Smooth muscle cell (in vitro differentiated cells): ENCODE measurements around the gene ALPP. TPM values are rescaled to one million over a fixed set of nuclear protein-coding genes. Genes with fewer than 3 reads are reported as not detected.

Experiments used
- DNase-seq: peaks from one replicate; lab custom pipeline; 2025; ENCODE audit not compliant: unreplicated experiment; lab: John Stamatoyannopoulos, UW
- H2AFZ ChIP-seq: fragments of 200-600 bp; sonication (generic); 2 replicates; pipeline ENCODE4 v1.6.0; 2016; ENCODE audit warnings: antibody characterized with exemption, low read depth, mild to moderate bottlenecking
- H3F3A ChIP-seq: fragments of 200-600 bp; sonication (generic); 2 replicates; pipeline ENCODE4 v1.6.0; 2017; ENCODE audit warnings: antibody characterized with exemption, low read depth
- H3K27ac ChIP-seq: fragments of 200-600 bp; sonication (generic); 2 replicates; pipeline ENCODE4 v1.5.1; 2016; ENCODE audit warnings: low read depth, mild to moderate bottlenecking
- H3K27me3 ChIP-seq: fragments of 200-600 bp; sonication (generic); 2 replicates; pipeline ENCODE4 v1.6.1; 2016; ENCODE audit warnings: low read depth, mild to moderate bottlenecking
- H3K36me3 ChIP-seq: fragments of 200-600 bp; sonication (generic); 2 replicates; pipeline ENCODE4 v1.5.1; 2016; ENCODE audit warnings: low read depth
- H3K4me1 ChIP-seq: fragments of 200-600 bp; sonication (generic); 2 replicates; pipeline ENCODE4 v1.5.1; 2016; ENCODE audit warnings: low read depth
- H3K4me2 ChIP-seq: fragments of 200-600 bp; sonication (generic); 2 replicates; pipeline ENCODE4 v1.6.0; 2016; ENCODE audit warnings: mild to moderate bottlenecking
- H3K4me3 ChIP-seq: fragments of 200-600 bp; sonication (generic); 2 replicates; pipeline ENCODE4 v1.5.1; 2016; ENCODE audit warnings: mild to moderate bottlenecking
- H3K79me2 ChIP-seq: fragments of 200-600 bp; sonication (generic); 2 replicates; pipeline ENCODE4 v1.6.0; 2016; ENCODE audit warnings: low read depth, mild to moderate bottlenecking
- H3K9ac ChIP-seq: fragments of 200-600 bp; sonication (generic); 2 replicates; pipeline ENCODE4 v1.6.0; 2016; ENCODE audit warnings: low read depth
- H3K9me3 ChIP-seq: fragments of 200-600 bp; sonication (generic); replicated peaks from 2 replicates; pipeline ENCODE4 v1.5.1; 2016; ENCODE audit warnings: low read depth
- H4K20me1 ChIP-seq: fragments of 200-600 bp; sonication (generic); 2 replicates; pipeline ENCODE4 v1.6.0; 2016; ENCODE audit warnings: low read depth
- CTCF ChIP-seq: fragments of 200-600 bp; sonication (generic); IDR thresholded peaks from 2 replicates; pipeline ENCODE4 v1.5.1; 2017; ENCODE audit warnings: borderline replicate concordance, mild to moderate bottlenecking, antibody characterized with exemption; ENCODE audit not compliant: insufficient read depth, poor library complexity, severe bottlenecking
- WGBS: methylation state at CpG from one replicate; pipeline ENCODE4 v1.1.7; 2016; ENCODE audit warnings: low lambda C conversion rate; 5-methylcytosine and 5-hydroxymethylcytosine counted together
- polyA plus RNA-seq: library from polyadenylated mRNA; unstranded; fragments of >200 nt; fragmentation: Nextera tagmentation; extraction: Ambion mirVana; gene quantifications from 2 replicates; pipeline ENCODE4 v1.2.1, GENCODE V29; 2016
- total RNA-seq: library from RNA; depleted of rRNA; stranded (reverse); fragments of >200 nt; gene quantifications from 2 replicates; pipeline ENCODE4 v1.2.3, GENCODE V29; 2014

Gene ALPP
- total and polyA plus RNA-seq, 2 experiments from 2014 or later, result 0.22 TPM; not detected in 1

- H3K27ac ChIP-seq, result no peak overlapping the region
- H2AFZ ChIP-seq, result no peak overlapping the region
- H3K4me3 ChIP-seq, result no peak overlapping the region
- H3K4me2 ChIP-seq, result no peak overlapping the region
- H3K79me2 ChIP-seq, result no peaks in the 10 kb centered on the region
- no peaks in the 10 kb centered on the region for H3K9me3 ChIP-seq
- DNase-seq, result no peak
- WGBS, result 67% methylated on average over 17 of the region's 17 CpGs
- no peaks in the 10 kb centered on the region for H3K36me3 ChIP-seq
- peaks cover 3% of the 10 kb centered on the region for H3F3A ChIP-seq
- TF ChIP-seq CTCF, result no peak
- no peaks in the 10 kb centered on the region for H3K27me3 ChIP-seq
- H3K4me1 ChIP-seq, result no peaks in the 10 kb centered on the region
- no peak overlapping the region for H3K9ac ChIP-seq
- H4K20me1 ChIP-seq, result no peaks in the 10 kb centered on the region
Measured at GRCh38 chr2:232341061-232341738, 37.4 kb upstream of the ALPP start.

- TF ChIP-seq CTCF, result no peak
- 100% methylated on average over 4 of the region's 4 CpGs for WGBS
- H3K4me3 ChIP-seq, result no peak overlapping the region
- no peak overlapping the region for H3K4me2 ChIP-seq
- no peaks in the 10 kb centered on the region for H3K36me3 ChIP-seq
- H3K27ac ChIP-seq, result no peak overlapping the region
- no peak for DNase-seq
- no peaks in the 10 kb centered on the region for H3K4me1 ChIP-seq
- no peaks in the 10 kb centered on the region for H3K79me2 ChIP-seq
- no peak overlapping the region for H2AFZ ChIP-seq
- peaks cover 3% of the 10 kb centered on the region for H3F3A ChIP-seq
- H3K9ac ChIP-seq, result no peak overlapping the region
- no peaks in the 10 kb centered on the region for H4K20me1 ChIP-seq
- no peaks in the 10 kb centered on the region for H3K27me3 ChIP-seq
- no peaks in the 10 kb centered on the region for H3K9me3 ChIP-seq
Measured at GRCh38 chr2:232341739-232342126, 36.8 kb upstream of the ALPP start.

- DNase-seq, result no peak
- Histone ChIP-seq H3K4me1 (no peaks in the 10 kb centered on the region), H3K4me2 (peak overlapping the region; percentile 71), H3K9ac (no peak overlapping the region), H3K4me3 (no peak overlapping the region), H2AFZ (peak overlapping the region; percentile 16), H3K79me2 (no peaks in the 10 kb centered on the region), H4K20me1 (no peaks in the 10 kb centered on the region), H3K9me3 (no peaks in the 10 kb centered on the region), H3K27ac (peak overlapping the region; percentile 79), H3K36me3 (no peaks in the 10 kb centered on the region), H3K27me3 (no peaks in the 10 kb centered on the region), H3F3A (peaks cover 3% of the 10 kb centered on the region)
- TF ChIP-seq CTCF, result no peak
- 75% methylated on average over 19 of the region's 19 CpGs for WGBS
Measured at GRCh38 chr2:232342635-232343565, 35.7 kb upstream of the ALPP start.
